ENCODE data around the gene LCN12. TPM values are rescaled to one million over a fixed set of nuclear protein-coding genes. Genes with fewer than 3 reads are reported as not detected.
"Not testable (repeated sequence)": the region's sequence is repeated elsewhere in the genome, so short reads cannot be mapped to it uniquely, and the experiment has no call there.

LCN12 gene
- total RNA-seq, 4 donors from 2014 or later, result not detected

- intact Hi-C loops (cut with DNase I), result no loop called here
- peaks cover 0 to 2% (median 0%) of the 10 kb centered on the region in 4 donors for H3K36me3 ChIP-seq
- H3K4me1 ChIP-seq, result peaks cover 0 to 8% (median 4%) of the 10 kb centered on the region in 4 donors
- WGBS, result 83% methylated on average over 10 of the region's 10 CpGs
- DNase-seq (ENCODE audit: extremely low spot score), result no peak
- no peak for TF ChIP-seq POLR2AphosphoS5 (IDR thresholded peaks at IDR 0.05)
- no peak overlapping the region for H3K4me3 ChIP-seq
- no peak overlapping the region for H3K27ac ChIP-seq (replicated peaks in 1 of 4)
- peaks cover 0 to 3% (median 0%) of the 10 kb centered on the region in 4 donors for H3K9me3 ChIP-seq
- peaks cover 0 to 11% (median 0%) of the 10 kb centered on the region in 4 donors for H3K27me3 ChIP-seq
These were observed 50.6 kb downstream of the LCN12 start for GRCh38 chr9:137002646-137003041.

GRCh38 chr9:137004285-137004684, 52.2 kb downstream of the LCN12 start:
- peak; percentile 17 to 50 (median 39) for TF ChIP-seq CTCF (IDR thresholded peaks at IDR 0.05)
- H3K27me3 ChIP-seq; intact Hi-C loops (cut with DNase I); H3K4me3 ChIP-seq; H3K27ac ChIP-seq (replicated peaks in 1 of 4); DNase-seq (ENCODE audit: extremely low spot score); H3K9me3 ChIP-seq: not testable (repeated sequence)
- Histone ChIP-seq H3K36me3 (peaks cover 0 to 18% (median 12%) of the 10 kb centered on the region in 4 donors), H3K4me1 (peaks cover 0 to 12% (median 6%) of the 10 kb centered on the region in 4 donors)
- WGBS, result 42% methylated on average over 16 of the region's 17 CpGs

Other genes with a start within 250 kb of the LCN12 start
- 10 to 100 TPM in 3 of 4 donors, 1 to 10 TPM in 1; 6.6 to 27.8 (median 21.5) TPM for gene DIPK1B, start 239.7 kb upstream of the LCN12 start, total RNA-seq
- gene LCN10, start 209.3 kb upstream of the LCN12 start, total RNA-seq, result 10 to 100 TPM in 2 of 4 donors, 1 to 10 TPM in 2; 7.0 to 12.6 (median 9.8) TPM
- gene LCN6, start 203.7 kb upstream of the LCN12 start, total RNA-seq, result 10 to 100 TPM; 12.5 to 32.0 (median 23.9) TPM
- gene LCN8, start 194.0 kb upstream of the LCN12 start, total RNA-seq, result not detected
- not detected for gene LCN15, start 187.8 kb upstream of the LCN12 start, total RNA-seq
- gene TMEM141, start 160.9 kb upstream of the LCN12 start, total RNA-seq, result 10 to 100 TPM; 27.9 to 48.7 (median 31.5) TPM
- gene CCDC183, start 155.9 kb upstream of the LCN12 start, total RNA-seq, result 1 to 10 TPM in 2 of 4 donors, under 1 TPM in 2; 0.33 to 2.5 (median 1.4) TPM
- gene RABL6, start 144.3 kb upstream of the LCN12 start, total RNA-seq, result 100 to 1,000 TPM in 1 of 4 donors, 10 to 100 TPM in 3; 56.3 to 110 (median 83.0) TPM
- gene AJM1, start 109.8 kb upstream of the LCN12 start, total RNA-seq, result 10 to 100 TPM in 3 of 4 donors, 1 to 10 TPM in 1; 3.3 to 14.0 (median 11.4) TPM
- 10 to 100 TPM; 43.4 to 84.1 (median 53.9) TPM for gene PHPT1, start 102.9 kb upstream of the LCN12 start, total RNA-seq
- 1 to 10 TPM; 1.7 to 4.7 (median 2.1) TPM for gene MAMDC4, start 99.9 kb upstream of the LCN12 start, total RNA-seq
- gene EDF1, start 86.0 kb upstream of the LCN12 start, total RNA-seq, result 100 to 1,000 TPM; 233 to 283 (median 247) TPM
- 10 to 100 TPM in 2 of 4 donors, 1 to 10 TPM in 2; 6.6 to 15.5 (median 12.4) TPM for gene TRAF2, start 65.8 kb upstream of the LCN12 start, total RNA-seq
- 100 to 1,000 TPM; 238 to 303 (median 267) TPM for gene FBXW5, start 7.5 kb upstream of the LCN12 start, total RNA-seq
- not detected for gene C8G, start 7.0 kb upstream of the LCN12 start, total RNA-seq
- 10 to 100 TPM; 10.4 to 77.9 (median 51.6) TPM for gene PTGDS, start 25.2 kb downstream of the LCN12 start, total RNA-seq
- gene LCNL1, start 30.7 kb downstream of the LCN12 start, total RNA-seq, result under 1 TPM in 3 of 4 donors, not detected in 1; 0.11 to 0.42 (median 0.39) TPM
- gene PAXX, start 40.1 kb downstream of the LCN12 start, total RNA-seq, result 10 to 100 TPM; 28.8 to 39.9 (median 37.8) TPM
- 1 to 10 TPM in 2 of 4 donors, not detected in 2; 1.4 to 2.5 TPM for gene CLIC3, start 44.3 kb downstream of the LCN12 start, total RNA-seq
- 10 to 100 TPM; 17.4 to 30.9 (median 21.6) TPM for gene ABCA2, start 76.0 kb downstream of the LCN12 start, total RNA-seq
- under 1 TPM in 2 of 4 donors, not detected in 2; 0.32 to 0.83 TPM for gene FUT7, start 79.8 kb downstream of the LCN12 start, total RNA-seq
- 100 to 1,000 TPM in 2 of 4 donors, 10 to 100 TPM in 2; 45.3 to 119 (median 91.5) TPM for gene NPDC1, start 93.9 kb downstream of the LCN12 start, total RNA-seq
- gene ENTPD2, start 101.8 kb downstream of the LCN12 start, total RNA-seq, result 1 to 10 TPM in 2 of 4 donors, under 1 TPM in 2; 0.42 to 1.2 (median 1.0) TPM
- gene SAPCD2, start 118.3 kb downstream of the LCN12 start, total RNA-seq, result under 1 TPM in 3 of 4 donors, not detected in 1; 0.17 to 0.40 (median 0.26) TPM
- gene UAP1L1, start 125.2 kb downstream of the LCN12 start, total RNA-seq, result 1 to 10 TPM; 3.6 to 5.8 (median 5.0) TPM
- gene MAN1B1, start 134.7 kb downstream of the LCN12 start, total RNA-seq, result 10 to 100 TPM; 22.4 to 36.6 (median 27.0) TPM
- gene DPP7, start 162.5 kb downstream of the LCN12 start, total RNA-seq, result 100 to 1,000 TPM in 2 of 4 donors, 10 to 100 TPM in 2; 90.1 to 121 (median 104) TPM
- gene GRIN1, start 186.9 kb downstream of the LCN12 start, total RNA-seq, result under 1 TPM in 3 of 4 donors, not detected in 1; 0.11 to 0.50 (median 0.19) TPM
- gene LRRC26, start 217.8 kb downstream of the LCN12 start, total RNA-seq, result not detected
- gene TMEM210, start 219.8 kb downstream of the LCN12 start, total RNA-seq, result not detected
- gene ANAPC2, start 236.3 kb downstream of the LCN12 start, total RNA-seq, result 10 to 100 TPM; 18.7 to 28.7 (median 25.1) TPM
- gene SSNA1, start 236.4 kb downstream of the LCN12 start, total RNA-seq, result 10 to 100 TPM; 58.2 to 99.5 (median 76.7) TPM
- 10 to 100 TPM in 1 of 4 donors, 1 to 10 TPM in 3; 4.1 to 12.6 (median 7.7) TPM for gene TPRN, start 248.5 kb downstream of the LCN12 start, total RNA-seq